ENCODE data around the gene GIT2.

GRCh38 chr12:109961612-109962011, 34.6 kb downstream of the GIT2 start:
- TF ChIP-seq, protein P1, sequence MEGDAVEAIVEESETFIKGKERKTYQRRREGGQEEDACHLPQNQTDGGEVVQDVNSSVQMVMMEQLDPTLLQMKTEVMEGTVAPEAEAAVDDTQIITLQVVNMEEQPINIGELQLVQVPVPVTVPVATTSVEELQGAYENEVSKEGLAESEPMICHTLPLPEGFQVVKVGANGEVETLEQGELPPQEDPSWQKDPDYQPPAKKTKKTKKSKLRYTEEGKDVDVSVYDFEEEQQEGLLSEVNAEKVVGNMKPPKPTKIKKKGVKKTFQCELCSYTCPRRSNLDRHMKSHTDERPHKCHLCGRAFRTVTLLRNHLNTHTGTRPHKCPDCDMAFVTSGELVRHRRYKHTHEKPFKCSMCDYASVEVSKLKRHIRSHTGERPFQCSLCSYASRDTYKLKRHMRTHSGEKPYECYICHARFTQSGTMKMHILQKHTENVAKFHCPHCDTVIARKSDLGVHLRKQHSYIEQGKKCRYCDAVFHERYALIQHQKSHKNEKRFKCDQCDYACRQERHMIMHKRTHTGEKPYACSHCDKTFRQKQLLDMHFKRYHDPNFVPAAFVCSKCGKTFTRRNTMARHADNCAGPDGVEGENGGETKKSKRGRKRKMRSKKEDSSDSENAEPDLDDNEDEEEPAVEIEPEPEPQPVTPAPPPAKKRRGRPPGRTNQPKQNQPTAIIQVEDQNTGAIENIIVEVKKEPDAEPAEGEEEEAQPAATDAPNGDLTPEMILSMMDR (IDR thresholded peaks at IDR 0.05): no peak
- TF ChIP-seq EZH2 (IDR thresholded peaks at IDR 0.05; ENCODE audit: borderline replicate concordance, insufficient read depth, low read depth, low read length, poor library complexity, severe bottlenecking): no peak

Data from B cell (primary cell).